ENCODE data around the gene PIM3.

- TF ChIP-seq, protein P1, sequence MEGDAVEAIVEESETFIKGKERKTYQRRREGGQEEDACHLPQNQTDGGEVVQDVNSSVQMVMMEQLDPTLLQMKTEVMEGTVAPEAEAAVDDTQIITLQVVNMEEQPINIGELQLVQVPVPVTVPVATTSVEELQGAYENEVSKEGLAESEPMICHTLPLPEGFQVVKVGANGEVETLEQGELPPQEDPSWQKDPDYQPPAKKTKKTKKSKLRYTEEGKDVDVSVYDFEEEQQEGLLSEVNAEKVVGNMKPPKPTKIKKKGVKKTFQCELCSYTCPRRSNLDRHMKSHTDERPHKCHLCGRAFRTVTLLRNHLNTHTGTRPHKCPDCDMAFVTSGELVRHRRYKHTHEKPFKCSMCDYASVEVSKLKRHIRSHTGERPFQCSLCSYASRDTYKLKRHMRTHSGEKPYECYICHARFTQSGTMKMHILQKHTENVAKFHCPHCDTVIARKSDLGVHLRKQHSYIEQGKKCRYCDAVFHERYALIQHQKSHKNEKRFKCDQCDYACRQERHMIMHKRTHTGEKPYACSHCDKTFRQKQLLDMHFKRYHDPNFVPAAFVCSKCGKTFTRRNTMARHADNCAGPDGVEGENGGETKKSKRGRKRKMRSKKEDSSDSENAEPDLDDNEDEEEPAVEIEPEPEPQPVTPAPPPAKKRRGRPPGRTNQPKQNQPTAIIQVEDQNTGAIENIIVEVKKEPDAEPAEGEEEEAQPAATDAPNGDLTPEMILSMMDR (IDR thresholded peaks at IDR 0.05) = no peak
- TF ChIP-seq POLR2A (IDR thresholded peaks at IDR 0.05) = no peak
Observed at GRCh38 chr22:49972163-49973017, 11.8 kb downstream of the PIM3 start.
